HG03378 (cell line): ENCODE results near the gene PNPLA5.
A peak's percentile ranks its signal among the peaks of the same experiment; 100 is the strongest.
"Not testable (repeated sequence)": the region's sequence is repeated elsewhere in the genome, so short reads cannot be mapped to it uniquely, and the experiment has no call there.

Experiments used
- ATAC-seq: cut with Tn5 transposase; IDR thresholded peaks from one replicate; pipeline ENCODE4 v1.9.1; 2021; ENCODE audit warnings: mild to moderate bottlenecking, moderate library complexity; ENCODE audit not compliant: unreplicated experiment

Gene PNPLA5

DNA sequence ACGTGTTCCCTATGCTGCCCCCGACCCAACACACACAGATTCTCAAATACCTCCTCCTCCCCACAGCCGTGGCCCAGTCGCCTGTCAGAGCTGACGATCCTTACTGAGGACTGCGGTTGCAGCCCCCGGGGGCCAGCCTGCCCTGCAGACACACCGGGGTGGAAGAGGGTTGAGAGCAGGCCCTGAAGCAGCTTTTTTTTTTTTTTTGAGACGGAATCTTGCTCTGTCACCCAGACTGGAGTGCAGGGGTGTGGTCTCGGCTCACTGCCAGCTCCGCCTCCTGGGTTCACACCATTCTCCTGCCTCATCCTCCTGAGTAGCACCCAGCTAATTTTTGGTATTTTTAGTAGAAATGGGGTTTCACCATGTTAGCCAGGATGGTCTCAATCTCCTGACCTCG is 11.2 kb upstream of the PNPLA5 start:
- not testable (repeated sequence) for ATAC-seq

GRCh38 chr22:43901976-43902643 is 10.3 kb upstream of the PNPLA5 start:
- no peak for ATAC-seq

DNA sequence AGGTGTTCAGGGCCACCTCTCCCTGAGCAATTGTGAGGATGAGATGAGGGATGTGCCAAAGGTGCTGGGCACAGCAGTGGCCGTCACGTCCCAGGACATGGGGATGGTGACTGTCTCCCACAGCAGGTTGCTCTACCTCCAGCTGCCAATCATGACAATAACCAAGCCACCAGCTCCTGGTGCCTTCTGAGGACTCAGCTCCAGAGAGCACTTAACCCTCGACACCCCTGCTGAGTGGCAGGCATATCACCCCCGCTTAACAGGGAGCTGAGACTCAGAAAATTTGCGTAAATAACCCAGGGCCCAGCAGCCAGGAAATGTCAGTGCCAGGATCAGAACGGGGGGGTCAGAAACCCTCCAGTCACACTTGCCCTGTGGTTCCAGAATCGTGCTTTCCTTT is 8.4 kb upstream of the PNPLA5 start:
- no peak for ATAC-seq

DNA sequence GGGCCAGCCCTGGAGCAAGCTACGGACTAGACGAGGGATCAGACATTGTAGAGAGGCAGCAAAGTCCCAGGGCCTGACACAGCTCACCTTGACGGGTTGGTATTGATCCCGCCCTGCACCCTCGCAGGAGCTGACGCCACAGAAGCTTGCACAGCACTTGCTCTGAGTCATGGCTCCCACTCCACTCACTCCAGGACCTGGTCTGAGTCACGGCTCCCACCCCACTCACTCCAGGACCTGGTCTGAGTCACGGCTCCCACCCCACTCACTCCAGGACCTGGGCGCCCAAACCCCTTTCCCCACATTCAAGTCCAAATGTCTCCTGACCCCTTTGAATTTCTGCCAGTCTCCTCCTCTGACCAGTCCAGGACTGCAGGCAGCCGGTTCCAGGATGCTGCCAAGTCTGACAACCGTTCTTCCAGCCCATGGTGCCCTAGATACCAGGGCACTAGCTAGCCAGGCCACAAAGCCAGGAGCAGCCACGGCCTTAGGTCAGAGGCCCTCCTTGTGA is 6.0 kb upstream of the PNPLA5 start:
- no peak for ATAC-seq

DNA sequence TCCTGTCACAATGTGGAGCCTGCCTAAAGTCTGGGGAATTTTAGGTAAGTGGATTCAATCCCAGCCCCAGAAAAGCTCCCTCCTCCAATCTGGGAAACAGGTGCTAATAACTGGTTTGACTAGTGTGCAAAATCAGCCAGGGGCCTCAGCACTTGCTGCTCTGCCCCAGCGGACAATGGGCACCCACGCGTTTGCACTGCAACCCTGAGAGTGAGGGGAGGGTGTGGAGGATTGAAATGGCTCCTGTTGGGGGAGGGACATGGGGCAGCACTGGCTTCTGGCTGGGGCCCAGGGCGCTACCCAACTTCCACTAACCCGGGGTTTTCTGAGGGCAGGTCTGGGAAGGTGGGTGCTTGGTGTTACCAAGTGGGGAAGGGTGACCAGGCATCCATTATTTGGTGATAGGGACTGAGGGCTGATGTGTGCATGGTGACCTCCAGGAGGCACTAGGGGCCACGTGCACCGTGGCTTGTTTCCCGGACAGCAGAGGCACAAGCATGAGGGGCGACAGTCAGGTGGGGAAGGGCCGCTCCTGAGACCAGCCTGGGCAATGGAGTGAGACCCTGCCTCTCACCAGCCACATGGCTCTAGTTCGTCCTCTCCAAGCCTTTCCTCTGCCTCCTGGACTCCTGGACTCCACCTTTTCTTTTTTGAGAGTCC is 4.3 kb upstream of the PNPLA5 start:
- ATAC-seq = no peak

GRCh38 chr22:43894122-43894521 is 2.3 kb upstream of the PNPLA5 start:
- no peak for ATAC-seq

DNA sequence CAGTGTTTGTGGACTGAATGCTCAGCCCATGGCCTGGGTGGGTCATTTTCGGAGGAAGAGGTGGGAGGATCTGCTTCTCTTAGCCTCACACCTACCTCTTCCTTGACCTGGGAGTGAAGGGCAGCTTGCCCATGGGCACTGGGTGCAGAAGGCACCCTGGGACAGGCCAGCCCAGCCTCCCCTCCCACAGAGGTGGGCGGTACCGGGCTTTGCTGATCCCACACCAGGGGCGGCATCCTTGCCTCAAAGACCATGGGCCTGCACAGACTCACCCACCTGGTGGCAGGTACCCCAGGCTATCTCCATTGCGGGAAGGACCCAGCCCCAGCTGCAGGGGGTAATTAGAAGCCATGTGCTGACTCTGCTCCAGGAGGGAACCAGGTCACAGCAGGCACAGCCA is 1.5 kb upstream of the PNPLA5 start:
- ATAC-seq = no peak

GRCh38 chr22:43892183-43892894 is 526 bp upstream of the PNPLA5 start:
- ATAC-seq = no peak

DNA sequence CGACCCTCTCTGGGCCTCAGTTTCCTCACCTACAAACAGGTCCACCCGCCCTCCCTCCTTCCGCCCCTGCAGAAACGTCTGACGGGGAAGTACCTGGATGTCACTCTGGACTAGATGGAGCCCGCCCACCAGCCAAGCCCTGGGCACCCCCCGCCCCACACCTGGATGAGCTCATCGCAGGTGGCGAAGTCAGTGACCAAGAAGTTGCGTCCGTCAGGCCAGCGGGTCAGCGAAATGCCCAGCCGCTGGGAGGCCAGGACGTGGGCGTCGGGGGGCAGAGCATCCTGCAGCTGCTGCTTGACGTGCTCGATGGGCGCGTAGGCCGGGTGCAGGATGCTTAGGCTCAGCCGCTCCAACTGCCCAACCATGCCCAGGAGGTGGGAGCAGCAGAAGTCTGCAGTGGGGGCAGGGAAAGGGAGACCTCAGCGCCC is 897 bp downstream of the PNPLA5 start:
- ATAC-seq = no peak

GRCh38 chr22:43889860-43890253 is 2.0 kb downstream of the PNPLA5 start:
- no peak for ATAC-seq

GRCh38 chr22:43889201-43889859 is 2.5 kb downstream of the PNPLA5 start:
- ATAC-seq = no peak

DNA sequence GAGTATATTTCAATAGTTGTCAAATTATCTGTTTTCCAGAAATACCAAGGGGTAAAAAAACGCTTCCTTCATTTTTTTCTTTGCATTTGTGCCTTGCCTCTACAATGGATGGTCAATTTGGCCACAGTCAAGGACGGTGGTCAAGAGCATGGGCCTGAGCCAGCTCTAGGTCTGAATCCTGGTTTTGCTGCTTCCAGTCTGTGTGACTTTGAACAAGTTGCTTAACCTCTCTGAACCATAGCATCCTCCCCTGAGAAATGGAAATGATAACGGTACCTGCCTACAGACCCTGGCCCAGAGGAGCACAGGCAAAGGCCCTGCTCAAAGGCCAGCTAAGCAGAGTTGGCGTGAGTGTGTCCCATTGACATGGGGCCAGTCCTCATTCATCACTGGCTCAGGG is 3.1 kb downstream of the PNPLA5 start:
- ATAC-seq = no peak

- ATAC-seq = no peak
These were observed 4.4 kb downstream of the PNPLA5 start for GRCh38 chr22:43887391-43887790.

DNA sequence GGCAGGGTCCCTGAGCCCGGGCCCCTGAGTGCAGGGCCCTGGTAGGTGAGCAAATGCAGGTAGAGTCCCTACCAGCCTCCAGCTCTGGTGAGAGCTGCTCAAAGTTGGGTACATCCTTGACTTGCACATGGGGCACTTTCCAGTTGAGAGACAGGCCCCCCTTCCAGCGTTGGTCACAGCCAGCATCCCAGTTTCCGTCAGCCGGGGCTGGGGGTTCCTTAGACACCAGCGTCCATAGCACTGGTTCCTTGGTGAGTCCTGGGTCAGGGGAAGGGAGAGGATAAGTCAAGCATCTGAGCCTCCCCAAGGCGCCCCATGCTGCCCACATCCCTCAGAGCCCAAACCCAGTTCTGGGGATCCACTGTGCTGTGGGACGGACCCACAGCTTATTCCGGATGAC is 5.6 kb downstream of the PNPLA5 start:
- ATAC-seq = no peak

DNA sequence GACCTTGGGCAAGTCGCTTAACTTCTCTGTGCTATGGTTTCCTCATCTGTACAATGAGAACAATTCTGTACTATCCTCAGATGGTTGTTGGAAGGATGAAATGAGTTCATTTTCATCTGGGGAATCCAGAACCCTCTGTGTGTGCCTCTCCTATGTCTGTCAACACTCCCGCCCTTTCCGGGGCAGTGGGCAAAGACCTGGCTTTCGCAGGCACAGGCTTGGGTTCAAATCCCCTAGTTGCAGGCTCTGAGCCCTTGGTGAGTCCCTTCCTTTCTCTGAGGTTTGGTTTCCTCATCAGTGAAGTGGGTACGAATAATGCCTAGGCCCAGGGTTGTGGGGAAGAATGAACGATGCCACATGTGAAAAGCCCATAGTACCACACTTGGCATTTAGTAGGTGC is 6.0 kb downstream of the PNPLA5 start:
- no peak for ATAC-seq

- ATAC-seq = no peak
These were observed 6.5 kb downstream of the PNPLA5 start for GRCh38 chr22:43885319-43885671.

- ATAC-seq = peak; percentile 45
These were observed 7.1 kb downstream of the PNPLA5 start for GRCh38 chr22:43884600-43885318.

DNA sequence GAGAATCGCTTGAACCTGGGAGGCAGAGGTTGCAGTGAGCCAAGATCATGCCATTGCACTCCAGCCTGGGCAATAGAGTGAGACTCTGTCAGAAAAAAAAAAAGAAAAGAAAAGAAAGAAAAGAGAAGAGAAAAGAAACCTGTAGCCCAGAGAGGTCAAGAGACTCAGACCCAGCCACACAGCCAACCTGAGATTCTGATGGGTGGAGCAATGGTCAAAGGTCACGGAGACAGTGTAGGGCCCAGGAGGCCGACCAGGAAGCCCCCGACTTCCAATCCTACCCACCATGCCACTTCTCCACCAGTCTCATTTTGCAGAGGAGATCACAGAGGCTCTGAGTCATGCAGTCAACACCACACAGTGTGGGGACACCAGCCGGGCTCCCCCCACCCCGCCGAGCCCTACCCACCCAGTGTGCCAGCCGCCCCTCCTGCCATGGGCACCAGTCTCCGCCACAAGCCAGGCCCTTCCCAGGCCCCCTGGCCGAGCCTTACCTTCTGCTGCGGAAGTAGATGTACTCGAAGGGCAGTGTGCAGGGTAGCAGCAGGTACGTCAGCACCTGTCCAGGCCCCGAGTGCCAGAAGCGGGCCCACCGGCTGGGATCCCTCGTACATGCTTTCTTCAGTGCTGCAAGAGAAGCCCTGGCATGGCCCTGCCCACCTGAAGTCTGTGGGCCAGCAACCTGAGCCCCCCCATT is 7.9 kb downstream of the PNPLA5 start:
- no peak for ATAC-seq

DNA sequence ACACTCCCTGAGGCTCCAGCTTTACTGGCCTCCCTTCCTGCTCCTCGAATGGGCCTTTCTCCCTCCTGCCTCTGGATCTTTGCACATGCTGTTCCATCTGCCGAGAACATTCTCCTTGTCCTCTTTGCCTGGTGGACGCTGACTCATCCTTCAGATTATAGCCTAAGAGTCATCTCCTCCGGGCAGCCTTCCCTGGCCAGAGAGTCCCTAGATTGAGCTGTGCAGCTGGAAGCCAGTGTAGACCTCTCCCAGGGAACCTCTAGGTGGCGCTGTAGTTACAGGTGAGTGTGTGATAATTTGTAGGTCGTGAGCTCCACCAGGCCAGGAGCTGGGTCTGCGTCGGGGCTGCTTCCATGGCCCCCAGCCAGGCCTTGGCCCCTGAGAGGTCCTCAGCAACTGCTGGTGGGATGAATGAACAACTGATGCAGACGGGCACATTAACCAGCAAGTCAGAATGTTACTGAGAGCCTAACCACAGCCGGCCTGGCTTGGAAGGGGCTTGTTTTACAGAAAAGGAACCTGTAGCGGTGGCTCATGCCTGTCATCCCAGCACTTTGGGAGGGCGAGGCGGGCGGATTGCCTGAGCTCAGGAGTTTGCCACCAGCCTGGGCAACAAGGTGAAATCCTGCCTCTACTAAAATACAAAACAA is 8.7 kb downstream of the PNPLA5 start:
- ATAC-seq = no peak
